WTC11 (cell line): ENCODE data around the gene UTS2B. TPM values are rescaled to one million over a fixed set of nuclear protein-coding genes. Genes with fewer than 3 reads are reported as not detected.

Source experiments
- ATAC-seq: fragments of 200-7000 bp; cut with Tn5 transposase; 2 replicates; pipeline ENCODE4 v1.10.0; 2021; ENCODE audit warnings: mild to moderate bottlenecking, moderate library complexity
- CTCF ChIA-PET: fragments of 300-600 bp; sonication (Branson Sonifier 250); formaldehyde crosslinking; loops from one replicate; lab custom pipeline; 2021; ENCODE audit warnings: antibody characterized with exemption; lab: Charles Lee
- POLR2A ChIA-PET: fragments of 350-600 bp; sonication (Branson Sonifier 250); formaldehyde crosslinking; loops from one replicate; lab custom pipeline; 2021; ENCODE audit warnings: antibody characterized with exemption; lab: Charles Lee
- DNase-seq: peaks from one replicate; pipeline ENCODE4 v3.0.0; 2021; ENCODE audit warnings: low spot score
- H3K27ac Mint-ChIP-seq: 2 replicates; pipeline ENCODE4 v1.8.0; 2021; ENCODE audit warnings: mixed read lengths
- H3K27me3 Mint-ChIP-seq: 2 replicates; pipeline ENCODE4 v1.8.0; 2021; ENCODE audit warnings: low read depth, mild to moderate bottlenecking, moderate library complexity, mixed read lengths
- H3K36me3 Mint-ChIP-seq: 2 replicates; pipeline ENCODE4 v1.8.0; 2021; ENCODE audit warnings: mixed read lengths
- H3K4me1 Mint-ChIP-seq: 2 replicates; pipeline ENCODE4 v1.8.0; 2022; ENCODE audit warnings: mixed read lengths
- H3K4me3 Mint-ChIP-seq: 2 replicates; pipeline ENCODE4 v1.8.0; 2021; ENCODE audit warnings: mild to moderate bottlenecking, moderate library complexity, mixed read lengths
- H3K9me3 Mint-ChIP-seq: 2 replicates; pipeline ENCODE4 v1.8.0; 2021; ENCODE audit warnings: mixed read lengths
- AR ChIP-seq: fragments of 250-450 bp; sonication (Bioruptor Pico); IDR thresholded peaks from 2 replicates; pipeline ENCODE4 v1.9.0; 2021; ENCODE audit warnings: mild to moderate bottlenecking
- ESRRA ChIP-seq: sonication (generic); formaldehyde crosslinking; IDR thresholded peaks from 2 replicates; pipeline ENCODE4 v1.8.1; 2022; ENCODE audit warnings: mild to moderate bottlenecking, missing genetic modification reagents, borderline replicate concordance
- FOXK1 ChIP-seq: sonication (generic); formaldehyde crosslinking; IDR thresholded peaks from 2 replicates; pipeline ENCODE4 v1.8.0; 2022; ENCODE audit warnings: mild to moderate bottlenecking, moderate library complexity, missing genetic modification reagents
- IRF1 ChIP-seq: sonication (generic); formaldehyde crosslinking; IDR thresholded peaks from 2 replicates; pipeline ENCODE4 v1.8.0; 2023; ENCODE audit warnings: missing genetic modification reagents
- NFATC4 ChIP-seq: fragments of 250-450 bp; sonication (Bioruptor Pico); IDR thresholded peaks from 2 replicates; pipeline ENCODE4 v1.9.0; 2021; ENCODE audit warnings: mild to moderate bottlenecking
- NFE2L1 ChIP-seq: sonication (generic); formaldehyde crosslinking; IDR thresholded peaks from 2 replicates; pipeline ENCODE4 v1.8.1; 2023; ENCODE audit warnings: missing genetic modification reagents
- OVOL2 ChIP-seq: fragments of 250-450 bp; sonication (Bioruptor Pico); IDR thresholded peaks from 2 replicates; pipeline ENCODE4 v1.9.0; 2021; ENCODE audit warnings: mild to moderate bottlenecking, borderline replicate concordance
- SOX15 ChIP-seq: fragments of 250-450 bp; sonication (Bioruptor Pico); IDR thresholded peaks from 2 replicates; pipeline ENCODE4 v1.9.0; 2021; ENCODE audit warnings: mild to moderate bottlenecking
- SP1 ChIP-seq: sonication (generic); formaldehyde crosslinking; conservative IDR thresholded peaks from 2 replicates; pipeline ENCODE4 v1.8.1; 2022; ENCODE audit warnings: missing genetic modification reagents
- STAT6 ChIP-seq: sonication (generic); formaldehyde crosslinking; conservative IDR thresholded peaks from 2 replicates; pipeline ENCODE4 v1.8.1; 2023; ENCODE audit warnings: mild to moderate bottlenecking, low read depth, missing genetic modification reagents, moderate library complexity
- TEAD1 ChIP-seq: sonication (generic); formaldehyde crosslinking; IDR thresholded peaks from 2 replicates; pipeline ENCODE4 v1.8.0; 2022; ENCODE audit warnings: mild to moderate bottlenecking, missing genetic modification reagents
- TP53 ChIP-seq: sonication (generic); formaldehyde crosslinking; IDR thresholded peaks from 2 replicates; pipeline ENCODE4 v1.8.1; 2023; ENCODE audit warnings: mild to moderate bottlenecking, missing genetic modification reagents
- ZMAT4 ChIP-seq: fragments of 250-450 bp; sonication (Bioruptor Pico); IDR thresholded peaks from 2 replicates; pipeline ENCODE4 v1.9.0; 2021; ENCODE audit warnings: mild to moderate bottlenecking
- ZNF138 ChIP-seq: sonication (generic); formaldehyde crosslinking; conservative IDR thresholded peaks from 2 replicates; pipeline ENCODE4 v1.8.1; 2022; ENCODE audit warnings: mild to moderate bottlenecking, moderate library complexity, missing genetic modification reagents
- ZNF232 ChIP-seq: sonication (generic); formaldehyde crosslinking; IDR thresholded peaks from 2 replicates; pipeline ENCODE4 v1.8.0; 2022; ENCODE audit warnings: mild to moderate bottlenecking, missing genetic modification reagents
- ZNF317 ChIP-seq: sonication (generic); formaldehyde crosslinking; IDR thresholded peaks from 2 replicates; pipeline ENCODE4 v1.8.1; 2023; ENCODE audit warnings: low read depth, mild to moderate bottlenecking, moderate library complexity, missing genetic modification reagents, borderline replicate concordance
- ZNF512 ChIP-seq: sonication (generic); formaldehyde crosslinking; IDR thresholded peaks from 2 replicates; pipeline ENCODE4 v1.8.1; 2022; ENCODE audit warnings: missing genetic modification reagents, borderline replicate concordance
- ZNF671 ChIP-seq: fragments of 250-450 bp; sonication (Bioruptor Pico); IDR thresholded peaks from 2 replicates; pipeline ENCODE4 v1.8.0; 2021; ENCODE audit warnings: mild to moderate bottlenecking
- total RNA-seq: library from RNA; stranded (reverse); gene quantifications from 3 replicates; pipeline ENCODE4 v1.2.3, GENCODE V29; 2021

UTS2B gene
- total RNA-seq, 1 experiment from 2014 or later = not detected

- POLR2A ChIA-PET = no interaction called here
- TF ChIP-seq ESRRA (CRISPR knock-in tag) (no peak), NFATC4 (CRISPR knock-in tag) (no peak), IRF1 (CRISPR knock-in tag) (no peak), ZNF512 (CRISPR knock-in tag) (no peak)
- TF ChIP-seq, all 79 proteins: peak for 0
- Mint-ChIP-seq H3K36me3 (peaks cover 21% of the 10 kb centered on the region), H3K27ac (peak overlapping the region; percentile 86), H3K9me3 (no peaks in the 10 kb centered on the region), H3K27me3 (no peaks in the 10 kb centered on the region), H3K4me1 (peaks cover 64% of the 10 kb centered on the region), H3K4me3 (no peak overlapping the region)
- DNase-seq (no peak), ATAC-seq (peak; percentile 27; the same call in 1 of the 2 replicates)
- CTCF ChIA-PET = interaction anchor here (1.7 kb wide), 1 partner anchor 114 kb away, joined by 4 read pairs; no protein-coding TSS in a partner anchor
Measured at GRCh38 chr3:191357909-191358308, 27.6 kb upstream of the UTS2B start.

- peak overlapping the region; percentile 86 for H3K27ac Mint-ChIP-seq
- DNase-seq (no peak), ATAC-seq (peak; percentile 41)
- ChIA-PET CTCF (no interaction called here), POLR2A (interaction anchor here (0.7 kb wide), 1 partner anchor 14 kb away, joined by 3 read pairs; no protein-coding TSS in a partner anchor)
- no peaks in the 10 kb centered on the region for H3K27me3 Mint-ChIP-seq
- no peak for TF ChIP-seq ZNF317 (CRISPR knock-in tag)
- no peak for TF ChIP-seq SOX15 (CRISPR knock-in tag)
- no peak for TF ChIP-seq ZNF671 (CRISPR knock-in tag)
- H3K9me3 Mint-ChIP-seq = no peaks in the 10 kb centered on the region
- no peak overlapping the region for H3K4me3 Mint-ChIP-seq
- H3K4me1 Mint-ChIP-seq = peaks cover 60% of the 10 kb centered on the region
- peaks cover 21% of the 10 kb centered on the region for H3K36me3 Mint-ChIP-seq
Measured at GRCh38 chr3:191356631-191357439, 26.5 kb upstream of the UTS2B start.

GRCh38 chr3:191355406-191355805, 25.1 kb upstream of the UTS2B start:
- Mint-ChIP-seq H3K27ac (peak overlapping the region; percentile 88; the same call in 1 of the 2 replicates), H3K4me3 (no peak overlapping the region), H3K9me3 (no peaks in the 10 kb centered on the region), H3K27me3 (no peaks in the 10 kb centered on the region), H3K36me3 (peaks cover 11% of the 10 kb centered on the region), H3K4me1 (peaks cover 48% of the 10 kb centered on the region)
- no peak for ATAC-seq
- no peak for DNase-seq
- ChIA-PET POLR2A (interaction anchor here (0.8 kb wide), 1 partner anchor 25 kb away, joined by 3 read pairs; no protein-coding TSS in a partner anchor), CTCF (no interaction called here)
- TF ChIP-seq FOXK1 (CRISPR knock-in tag) (no peak), AR (CRISPR knock-in tag) (no peak), TP53 (CRISPR knock-in tag) (no peak), ZNF138 (CRISPR knock-in tag) (no peak), SP1 (CRISPR knock-in tag) (no peak), STAT6 (CRISPR knock-in tag) (no peak), OVOL2 (CRISPR knock-in tag) (no peak), NFE2L1 (CRISPR knock-in tag) (no peak), ZNF232 (CRISPR knock-in tag) (no peak), ZMAT4 (CRISPR knock-in tag) (no peak), TEAD1 (no peak), ZNF512 (CRISPR knock-in tag) (no peak)
